ENCODE data around the gene DOLPP1. TPM values are rescaled to one million over a fixed set of nuclear protein-coding genes. Genes with fewer than 3 reads are reported as not detected.
A peak's percentile ranks its signal among the peaks of the same experiment; 100 is the strongest.
"Not testable (repeated sequence)": the region's sequence is repeated elsewhere in the genome, so short reads cannot be mapped to it uniquely, and the experiment has no call there.

DOLPP1 gene
- total RNA-seq, 1 donor from 2014 or later: 12.3 TPM

GRCh38 chr9:129121483-129121882 lies 40.6 kb downstream of the DOLPP1 start:
- no peaks in the 10 kb centered on the region for H3K9me3 Mint-ChIP-seq (ENCODE audit: low read depth)
- no peak for DNase-seq (ENCODE audit: low spot score)
- peaks cover 18% of the 10 kb centered on the region for H3K36me3 Mint-ChIP-seq (ENCODE audit: low read depth)
- H3K4me3 Mint-ChIP-seq (ENCODE audit: unreplicated experiment): no peak overlapping the region
- no peaks in the 10 kb centered on the region for H3K27me3 Mint-ChIP-seq (ENCODE audit: low read depth)
- peaks cover 29% of the 10 kb centered on the region for H3K4me1 Mint-ChIP-seq (ENCODE audit: low read depth)
- H3K27ac Mint-ChIP-seq (ENCODE audit: unreplicated experiment): peak overlapping the region; percentile 86
- no peak for TF ChIP-seq CTCF (IDR thresholded peaks at IDR 0.05)

- no peak overlapping the region for H3K27ac Mint-ChIP-seq (ENCODE audit: unreplicated experiment)
- no peak for DNase-seq (ENCODE audit: low spot score)
- H3K36me3 Mint-ChIP-seq (ENCODE audit: low read depth): peaks cover 18% of the 10 kb centered on the region
- peaks cover 33% of the 10 kb centered on the region for H3K4me1 Mint-ChIP-seq (ENCODE audit: low read depth)
- no peak for TF ChIP-seq CTCF (IDR thresholded peaks at IDR 0.05)
- no peaks in the 10 kb centered on the region for H3K9me3 Mint-ChIP-seq (ENCODE audit: low read depth)
- H3K27me3 Mint-ChIP-seq (ENCODE audit: low read depth): no peaks in the 10 kb centered on the region
- no peak overlapping the region for H3K4me3 Mint-ChIP-seq (ENCODE audit: unreplicated experiment)
These were observed 41.2 kb downstream of the DOLPP1 start for GRCh38 chr9:129122133-129122532.

- Mint-ChIP-seq H3K4me1 (ENCODE audit: low read depth) (peaks cover 33% of the 10 kb centered on the region), H3K36me3 (ENCODE audit: low read depth) (peaks cover 21% of the 10 kb centered on the region)
- H3K27me3 Mint-ChIP-seq (ENCODE audit: low read depth); H3K27ac Mint-ChIP-seq (ENCODE audit: unreplicated experiment); DNase-seq (ENCODE audit: low spot score); H3K9me3 Mint-ChIP-seq (ENCODE audit: low read depth); H3K4me3 Mint-ChIP-seq (ENCODE audit: unreplicated experiment): not testable (repeated sequence)
These were observed 42.1 kb downstream of the DOLPP1 start for GRCh38 chr9:129122976-129123375.

- H3K4me1 Mint-ChIP-seq (ENCODE audit: low read depth): peaks cover 33% of the 10 kb centered on the region
- H3K9me3 Mint-ChIP-seq (ENCODE audit: low read depth): no peaks in the 10 kb centered on the region
- H3K27ac Mint-ChIP-seq (ENCODE audit: unreplicated experiment): peak overlapping the region; percentile 59
- H3K36me3 Mint-ChIP-seq (ENCODE audit: low read depth): peaks cover 25% of the 10 kb centered on the region
- no peak for TF ChIP-seq CTCF (IDR thresholded peaks at IDR 0.05)
- H3K4me3 Mint-ChIP-seq (ENCODE audit: unreplicated experiment): no peak overlapping the region
- DNase-seq (ENCODE audit: low spot score): no peak
- H3K27me3 Mint-ChIP-seq (ENCODE audit: low read depth): no peaks in the 10 kb centered on the region
These were observed 43.7 kb downstream of the DOLPP1 start for GRCh38 chr9:129124506-129125069.

- Mint-ChIP-seq H3K27me3 (ENCODE audit: low read depth) (no peaks in the 10 kb centered on the region), H3K9me3 (ENCODE audit: low read depth) (no peaks in the 10 kb centered on the region), H3K4me1 (ENCODE audit: low read depth) (peaks cover 30% of the 10 kb centered on the region), H3K36me3 (ENCODE audit: low read depth) (peaks cover 24% of the 10 kb centered on the region), H3K4me3 (ENCODE audit: unreplicated experiment) (no peak overlapping the region), H3K27ac (ENCODE audit: unreplicated experiment) (peak overlapping the region; percentile 57)
- TF ChIP-seq CTCF (IDR thresholded peaks at IDR 0.05): no peak
- DNase-seq (ENCODE audit: low spot score): no peak
These were observed 44.6 kb downstream of the DOLPP1 start for GRCh38 chr9:129125478-129125877.

Measured in chondrocyte (in vitro differentiated cells).